Measurements from ENCODE around the gene HMCN1.
"Not testable (repeated sequence)": the region's sequence is repeated elsewhere in the genome, so short reads cannot be mapped to it uniquely, and the experiment has no call there.

Gene HMCN1

DNA sequence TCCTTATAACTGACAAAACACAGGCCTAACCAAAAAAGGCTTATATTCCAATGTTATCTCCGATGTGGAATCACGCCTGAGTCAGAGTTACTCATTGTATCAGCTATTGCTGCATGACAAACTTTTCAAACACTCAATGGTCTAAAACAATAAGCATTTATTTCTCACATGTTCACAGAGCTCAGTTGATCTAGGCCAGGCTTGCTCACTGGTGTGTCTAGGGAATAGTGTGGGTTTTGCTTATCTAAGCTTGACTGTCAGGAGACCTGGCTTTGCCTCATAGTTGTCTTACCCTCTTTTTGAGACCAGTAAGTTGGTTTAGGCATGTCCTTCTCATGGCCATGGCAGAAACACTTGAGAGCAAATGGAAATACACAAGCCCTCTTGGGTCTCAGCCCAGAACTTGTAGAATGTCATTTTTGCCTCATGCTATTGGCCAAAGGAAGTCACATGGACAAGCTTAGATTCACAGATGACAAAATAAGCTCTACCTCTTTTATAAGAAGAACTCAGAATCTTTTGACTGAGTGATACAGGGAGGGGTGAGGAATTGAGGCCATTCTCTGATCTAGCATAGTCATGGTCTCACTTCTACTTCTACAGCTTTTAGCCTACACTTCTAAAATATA lies 130.8 kb downstream of the HMCN1 start:
- H3K36me3 Mint-ChIP-seq (ENCODE audit: low read depth): no peaks in the 10 kb centered on the region
- ATAC-seq (no peak), DNase-seq (no peak)
- H3K9me3 Mint-ChIP-seq: no peaks in the 10 kb centered on the region
- no peak overlapping the region for H3K27ac Mint-ChIP-seq
- no peak overlapping the region for H3K4me3 Mint-ChIP-seq
- H3K27me3 Mint-ChIP-seq: peaks cover 13% of the 10 kb centered on the region
- no peaks in the 10 kb centered on the region for H3K4me1 Mint-ChIP-seq

DNA sequence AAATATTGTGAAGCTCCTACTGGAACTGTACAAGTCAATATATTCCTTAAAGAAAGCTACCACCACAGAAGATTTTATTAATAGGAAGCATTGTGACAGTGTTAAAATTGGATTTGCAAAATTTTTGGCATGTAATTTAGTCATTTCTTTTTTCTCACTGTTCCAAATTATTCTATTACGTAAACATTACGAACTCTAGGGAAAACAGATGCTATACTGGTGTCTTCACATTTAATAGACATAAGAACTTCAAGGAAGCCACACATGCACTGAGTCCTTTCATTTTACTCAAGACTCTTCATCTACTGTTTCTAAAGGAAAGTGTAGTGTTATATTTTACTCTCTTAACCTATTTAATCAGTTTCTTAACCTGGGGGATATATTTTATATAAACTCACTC lies 135.4 kb downstream of the HMCN1 start:
- Mint-ChIP-seq H3K4me3 (no peak overlapping the region), H3K4me1 (no peaks in the 10 kb centered on the region), H3K27me3 (peaks cover 5% of the 10 kb centered on the region), H3K27ac (no peak overlapping the region), H3K36me3 (ENCODE audit: low read depth) (no peaks in the 10 kb centered on the region), H3K9me3 (no peaks in the 10 kb centered on the region)
- no peak for DNase-seq
- ATAC-seq: no peak

DNA sequence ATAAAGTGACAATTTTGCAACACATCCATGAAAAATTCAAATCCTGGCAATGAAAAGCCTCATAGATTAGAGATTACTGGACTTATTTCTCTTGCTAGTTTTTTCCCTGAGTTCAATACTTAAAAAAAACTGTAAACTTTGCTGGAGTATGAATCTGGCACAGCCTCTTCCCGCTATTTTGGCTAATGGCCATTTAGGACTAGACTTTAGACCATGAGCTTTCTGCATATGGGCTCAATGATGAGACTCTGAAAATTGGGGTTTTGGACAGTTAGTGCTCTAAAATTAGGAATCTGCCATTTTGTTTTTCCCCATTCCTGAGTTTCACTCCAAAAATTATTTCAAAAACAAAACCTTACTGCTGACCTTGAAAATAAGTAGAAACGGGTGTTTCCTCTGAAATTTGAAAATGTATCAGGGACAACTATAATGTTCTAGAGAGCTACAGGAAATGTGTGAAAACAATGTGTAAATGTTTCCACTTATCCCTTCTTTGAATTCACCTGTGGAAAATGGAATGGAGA lies 137.5 kb downstream of the HMCN1 start:
- Mint-ChIP-seq H3K27me3 (peaks cover 5% of the 10 kb centered on the region), H3K9me3 (no peaks in the 10 kb centered on the region), H3K4me1 (no peaks in the 10 kb centered on the region), H3K27ac (no peak overlapping the region), H3K36me3 (ENCODE audit: low read depth) (no peaks in the 10 kb centered on the region), H3K4me3 (no peak overlapping the region)
- DNase-seq (no peak), ATAC-seq (no peak)

DNA sequence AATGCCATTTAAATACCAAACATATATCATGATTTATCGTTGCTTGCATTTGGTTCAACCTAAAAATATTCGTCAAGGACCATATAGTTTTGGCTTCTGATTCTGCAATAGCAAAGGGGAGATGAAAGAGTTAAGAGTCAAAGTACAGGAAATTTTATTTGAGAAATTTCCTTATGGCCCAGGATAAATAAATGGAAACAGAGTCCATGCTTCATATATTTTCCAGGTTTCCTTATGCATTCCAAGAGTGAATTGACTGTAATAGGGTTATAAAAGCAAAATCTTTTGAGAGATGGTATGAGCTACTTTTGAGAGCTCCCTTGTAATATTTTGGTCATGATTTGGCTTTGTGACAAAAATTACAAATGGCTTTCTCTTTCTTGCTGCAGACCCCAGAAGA lies 140.1 kb downstream of the HMCN1 start:
- no peak for DNase-seq
- Mint-ChIP-seq H3K4me3 (no peak overlapping the region), H3K4me1 (no peaks in the 10 kb centered on the region), H3K27me3 (peaks cover 2% of the 10 kb centered on the region), H3K9me3 (no peaks in the 10 kb centered on the region), H3K27ac (no peak overlapping the region), H3K36me3 (ENCODE audit: low read depth) (no peaks in the 10 kb centered on the region)
- no peak for ATAC-seq

DNA sequence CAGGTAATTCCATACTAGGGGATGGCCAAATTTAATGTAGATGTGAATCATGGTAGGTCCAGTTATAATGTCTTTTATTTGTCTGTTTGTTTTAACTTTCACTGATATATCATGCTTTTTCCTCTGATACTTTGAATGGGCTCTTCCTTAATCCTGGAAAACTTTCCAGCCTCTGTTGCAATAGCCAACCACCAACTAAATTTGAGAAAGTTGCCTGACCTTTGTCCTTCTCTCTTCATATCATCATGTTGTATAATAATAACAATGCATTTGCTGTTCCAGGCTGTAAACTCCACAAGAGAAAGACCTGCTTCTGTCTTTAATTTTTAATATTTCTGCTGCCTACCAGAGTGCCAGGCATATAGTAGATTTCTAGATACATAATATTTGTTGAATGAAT lies 146.1 kb downstream of the HMCN1 start:
- H3K9me3 Mint-ChIP-seq: no peaks in the 10 kb centered on the region
- H3K36me3 Mint-ChIP-seq (ENCODE audit: low read depth): no peaks in the 10 kb centered on the region
- no peak for DNase-seq
- no peaks in the 10 kb centered on the region for H3K4me1 Mint-ChIP-seq
- H3K4me3 Mint-ChIP-seq: no peak overlapping the region
- no peak overlapping the region for H3K27ac Mint-ChIP-seq
- no peaks in the 10 kb centered on the region for H3K27me3 Mint-ChIP-seq
- ATAC-seq: no peak

DNA sequence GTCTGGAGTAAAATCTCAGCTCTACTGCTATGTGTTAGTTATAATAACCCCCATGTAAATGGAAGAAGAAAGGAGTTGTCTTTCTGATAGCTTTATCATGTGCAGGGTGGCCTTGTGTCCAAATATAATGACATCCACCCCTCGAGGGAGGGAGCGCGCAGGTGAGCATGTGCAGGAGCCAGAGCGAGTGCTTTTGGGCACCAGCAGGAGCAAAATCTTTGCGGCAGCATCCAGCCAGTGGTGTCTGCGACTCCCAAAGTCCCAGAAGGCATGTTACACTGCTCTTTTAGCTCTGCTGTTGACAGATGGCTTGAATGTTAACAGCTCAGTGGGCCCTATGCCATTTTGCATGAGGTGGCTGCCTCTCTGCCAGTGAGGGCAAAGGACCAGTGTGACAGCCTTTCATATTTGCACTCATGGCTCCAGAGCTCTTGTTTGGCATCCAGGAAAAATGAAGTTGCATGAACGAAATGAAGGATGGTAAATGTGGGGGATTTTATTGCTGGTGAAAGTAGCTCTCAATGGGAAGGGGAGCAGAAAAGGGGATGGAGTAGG lies 146.7 kb downstream of the HMCN1 start:
- H3K27ac Mint-ChIP-seq: no peak overlapping the region
- no peak for ATAC-seq
- DNase-seq: no peak
- no peaks in the 10 kb centered on the region for H3K36me3 Mint-ChIP-seq (ENCODE audit: low read depth)
- no peaks in the 10 kb centered on the region for H3K9me3 Mint-ChIP-seq
- no peak overlapping the region for H3K4me3 Mint-ChIP-seq
- no peaks in the 10 kb centered on the region for H3K4me1 Mint-ChIP-seq
- H3K27me3 Mint-ChIP-seq: no peaks in the 10 kb centered on the region

DNA sequence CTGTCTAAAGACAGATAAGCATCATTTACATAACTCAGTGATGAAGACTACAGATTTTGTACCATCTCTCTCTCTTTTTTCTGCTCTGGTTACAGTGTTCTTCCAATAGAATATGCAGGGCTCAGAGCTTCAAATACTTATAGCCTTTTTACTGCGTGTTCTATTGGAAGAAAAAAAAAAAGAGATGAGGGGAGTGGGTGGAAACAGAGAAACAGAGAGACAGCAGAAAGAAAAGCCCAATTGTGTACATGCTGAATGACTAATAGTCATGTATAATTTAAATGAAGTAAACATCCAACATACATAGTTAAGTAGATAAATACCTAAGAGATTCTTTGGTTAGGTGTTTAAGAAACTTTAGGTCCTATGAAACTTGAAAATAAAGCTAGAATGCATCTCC lies 151.9 kb downstream of the HMCN1 start:
- H3K27me3 Mint-ChIP-seq: no peaks in the 10 kb centered on the region
- ATAC-seq (no peak), DNase-seq (no peak)
- no peaks in the 10 kb centered on the region for H3K9me3 Mint-ChIP-seq
- no peaks in the 10 kb centered on the region for H3K4me1 Mint-ChIP-seq
- no peak overlapping the region for H3K27ac Mint-ChIP-seq
- no peak overlapping the region for H3K4me3 Mint-ChIP-seq
- H3K36me3 Mint-ChIP-seq (ENCODE audit: low read depth): no peaks in the 10 kb centered on the region

DNA sequence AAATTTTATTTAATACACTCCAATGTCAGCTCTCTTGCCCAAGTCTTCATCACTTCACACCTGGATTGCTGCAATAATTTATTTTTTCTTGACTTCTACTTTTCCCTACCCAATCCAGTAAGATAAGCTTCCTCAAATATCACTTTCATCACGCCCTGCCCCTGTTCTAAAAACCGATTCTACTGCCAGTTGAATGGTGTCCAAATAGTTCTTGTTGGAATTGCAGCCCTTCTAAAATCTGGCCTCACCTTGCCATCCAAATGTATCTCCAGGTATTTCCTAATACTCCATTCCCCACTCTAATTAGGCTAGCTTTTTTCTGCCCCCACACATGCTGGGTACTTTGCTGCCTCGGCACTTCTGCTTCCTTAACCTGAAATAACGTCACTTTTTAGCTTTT lies 152.5 kb downstream of the HMCN1 start:
- no peak for ATAC-seq
- no peaks in the 10 kb centered on the region for H3K36me3 Mint-ChIP-seq (ENCODE audit: low read depth)
- no peaks in the 10 kb centered on the region for H3K4me1 Mint-ChIP-seq
- H3K27me3 Mint-ChIP-seq: no peaks in the 10 kb centered on the region
- H3K4me3 Mint-ChIP-seq: no peak overlapping the region
- no peaks in the 10 kb centered on the region for H3K9me3 Mint-ChIP-seq
- no peak for DNase-seq
- no peak overlapping the region for H3K27ac Mint-ChIP-seq

DNA sequence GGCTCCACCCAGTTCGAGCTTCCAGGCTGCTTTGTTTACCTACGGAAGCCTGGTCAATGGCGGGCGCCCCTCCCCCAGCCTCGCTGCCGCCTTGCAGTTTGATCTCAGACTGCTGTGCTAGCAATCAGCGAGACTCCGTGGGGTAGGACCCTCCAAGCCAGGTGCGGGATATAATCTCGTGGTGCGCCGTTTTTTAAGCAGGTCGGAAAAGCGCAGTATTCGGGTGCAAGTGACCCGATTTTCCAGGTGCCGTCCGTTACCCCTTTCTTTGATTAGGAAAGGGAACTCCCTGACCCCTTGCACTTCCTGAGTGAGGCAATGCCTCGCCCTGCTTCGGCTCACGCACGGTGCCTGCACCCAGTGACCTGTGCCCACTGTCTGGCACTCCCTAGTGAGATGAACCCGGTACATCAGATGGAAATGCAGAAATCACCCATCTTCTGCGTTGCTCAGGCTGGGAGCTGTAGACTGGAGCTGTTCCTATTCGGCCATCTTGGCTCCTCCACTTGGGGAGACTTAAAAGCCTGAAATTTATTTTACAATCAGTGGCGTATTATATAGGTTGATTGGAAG lies 158.7 kb downstream of the HMCN1 start:
- not testable (repeated sequence) for DNase-seq; H3K36me3 Mint-ChIP-seq (ENCODE audit: low read depth); H3K4me3 Mint-ChIP-seq; ATAC-seq; H3K27ac Mint-ChIP-seq; H3K27me3 Mint-ChIP-seq; H3K4me1 Mint-ChIP-seq; H3K9me3 Mint-ChIP-seq

DNA sequence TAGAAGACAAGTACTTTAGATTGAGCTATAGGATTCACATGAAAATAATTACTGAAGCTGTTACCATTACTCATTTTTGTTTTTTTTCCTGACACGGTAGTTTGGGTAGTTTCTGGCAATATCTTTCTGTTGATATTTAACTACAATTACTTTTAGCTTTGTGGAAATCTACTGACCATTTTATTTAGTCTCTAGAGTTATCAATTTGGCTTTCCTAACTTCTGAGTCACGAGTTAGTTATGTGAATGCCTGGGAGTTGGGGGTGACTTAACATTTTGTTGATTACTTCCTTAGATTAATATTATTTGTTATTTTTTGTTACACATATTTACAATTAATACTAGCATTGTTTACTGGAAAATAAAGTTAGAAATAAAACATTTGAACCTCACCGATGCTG lies 160.6 kb downstream of the HMCN1 start:
- Mint-ChIP-seq H3K27me3 (no peaks in the 10 kb centered on the region), H3K9me3 (no peaks in the 10 kb centered on the region), H3K36me3 (ENCODE audit: low read depth) (no peaks in the 10 kb centered on the region), H3K4me1 (no peaks in the 10 kb centered on the region), H3K27ac (no peak overlapping the region), H3K4me3 (no peak overlapping the region)
- ATAC-seq (no peak), DNase-seq (no peak)

DNA sequence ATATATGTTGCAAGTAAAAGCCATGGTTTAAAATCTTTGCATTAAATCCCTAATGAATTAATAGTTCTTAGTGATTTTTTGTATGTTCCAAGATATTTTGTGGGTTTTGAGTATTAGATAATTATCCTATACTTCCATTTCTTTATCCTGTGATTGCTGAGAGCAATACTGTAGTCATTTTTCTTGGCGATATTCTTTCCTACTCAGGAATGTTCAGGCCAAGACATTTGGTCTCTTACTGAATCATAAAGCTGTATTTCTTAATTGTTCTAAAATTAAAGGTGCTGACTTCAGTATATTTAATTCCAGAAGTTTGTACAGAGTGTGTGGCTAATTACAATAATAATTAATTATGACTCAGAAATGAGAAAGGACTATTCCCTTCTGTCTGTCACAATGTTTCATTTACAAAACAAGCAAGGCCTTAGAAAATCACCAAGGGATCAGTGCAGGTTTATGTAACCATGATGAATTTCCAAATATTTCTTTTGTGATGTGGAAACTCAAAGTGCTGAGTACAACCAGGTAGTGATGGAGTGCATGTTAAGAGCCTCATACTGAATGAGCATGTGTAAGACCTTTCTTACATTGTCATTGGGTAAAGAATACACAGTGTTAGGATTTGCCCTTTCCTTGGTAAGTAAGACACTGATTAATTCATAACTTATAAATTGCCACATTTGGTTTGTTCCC lies 161.2 kb downstream of the HMCN1 start:
- Mint-ChIP-seq H3K27me3 (peaks cover 3% of the 10 kb centered on the region), H3K36me3 (ENCODE audit: low read depth) (no peaks in the 10 kb centered on the region), H3K27ac (no peak overlapping the region), H3K4me1 (no peaks in the 10 kb centered on the region), H3K9me3 (no peaks in the 10 kb centered on the region), H3K4me3 (no peak overlapping the region)
- no peak for ATAC-seq
- no peak for DNase-seq

DNA sequence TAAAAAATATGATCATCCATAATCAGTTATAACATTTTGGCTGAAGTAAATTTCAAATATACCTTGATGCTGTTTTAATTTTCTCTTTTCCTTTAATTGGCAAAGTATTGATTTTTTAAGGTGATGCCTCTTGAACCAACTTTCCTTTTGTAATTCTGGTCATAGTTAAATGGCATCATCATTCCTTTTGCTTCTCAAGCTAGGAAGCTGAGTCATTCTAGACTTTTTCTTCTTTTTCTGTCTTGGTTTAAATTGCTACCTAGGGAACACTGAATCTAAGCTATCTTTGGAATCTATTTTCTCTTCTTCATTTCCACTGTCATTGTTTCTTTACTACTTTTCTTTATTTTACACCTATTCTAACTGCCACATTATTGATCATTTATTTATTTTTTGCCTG lies 162.7 kb downstream of the HMCN1 start:
- peaks cover 3% of the 10 kb centered on the region for H3K27me3 Mint-ChIP-seq
- no peaks in the 10 kb centered on the region for H3K9me3 Mint-ChIP-seq
- H3K4me1 Mint-ChIP-seq: no peaks in the 10 kb centered on the region
- no peaks in the 10 kb centered on the region for H3K36me3 Mint-ChIP-seq (ENCODE audit: low read depth)
- H3K27ac Mint-ChIP-seq: no peak overlapping the region
- DNase-seq (no peak), ATAC-seq (no peak)
- no peak overlapping the region for H3K4me3 Mint-ChIP-seq

DNA sequence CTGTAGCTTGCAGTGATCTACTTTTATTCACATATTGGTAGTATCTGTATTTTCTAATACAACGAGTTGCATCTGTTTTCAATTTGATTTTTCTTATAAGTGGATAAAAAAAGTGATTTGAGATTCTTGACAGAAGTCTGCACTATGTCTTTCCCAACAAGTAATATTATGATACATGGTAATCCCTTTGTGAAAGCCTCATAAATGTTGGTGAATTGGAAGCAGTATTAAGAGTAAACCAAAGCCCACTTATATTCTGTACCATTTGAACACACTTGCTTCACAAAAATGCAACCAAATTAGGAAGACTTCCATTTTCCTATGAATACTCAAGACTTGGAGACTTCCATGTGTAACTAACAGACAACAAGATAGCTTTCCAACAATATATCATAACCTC lies 172.0 kb downstream of the HMCN1 start:
- H3K4me1 Mint-ChIP-seq: no peaks in the 10 kb centered on the region
- DNase-seq (no peak), ATAC-seq (no peak)
- no peak overlapping the region for H3K27ac Mint-ChIP-seq
- H3K9me3 Mint-ChIP-seq: no peaks in the 10 kb centered on the region
- no peaks in the 10 kb centered on the region for H3K27me3 Mint-ChIP-seq
- no peaks in the 10 kb centered on the region for H3K36me3 Mint-ChIP-seq (ENCODE audit: low read depth)
- H3K4me3 Mint-ChIP-seq: no peak overlapping the region

DNA sequence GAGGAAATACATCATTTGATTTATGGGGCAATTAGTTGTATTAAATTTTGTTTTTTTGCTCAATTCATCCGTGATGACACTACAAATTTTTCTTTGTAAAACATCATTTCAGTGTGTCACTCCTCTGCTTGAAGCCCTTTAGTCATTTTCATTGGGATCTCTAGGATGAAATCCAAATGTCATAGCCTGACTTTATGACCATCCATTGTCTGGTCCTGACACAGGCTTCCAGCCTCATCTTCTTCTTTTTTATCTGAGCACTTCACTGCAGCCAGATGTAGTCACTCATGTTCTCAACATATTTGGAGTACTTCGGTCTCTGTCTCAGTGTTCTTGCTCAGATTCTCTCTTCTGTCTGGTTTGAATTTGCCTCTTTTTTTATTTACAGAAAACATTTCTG lies 173.1 kb downstream of the HMCN1 start:
- H3K27me3 Mint-ChIP-seq: no peaks in the 10 kb centered on the region
- no peak for ATAC-seq
- H3K4me3 Mint-ChIP-seq: no peak overlapping the region

DNA sequence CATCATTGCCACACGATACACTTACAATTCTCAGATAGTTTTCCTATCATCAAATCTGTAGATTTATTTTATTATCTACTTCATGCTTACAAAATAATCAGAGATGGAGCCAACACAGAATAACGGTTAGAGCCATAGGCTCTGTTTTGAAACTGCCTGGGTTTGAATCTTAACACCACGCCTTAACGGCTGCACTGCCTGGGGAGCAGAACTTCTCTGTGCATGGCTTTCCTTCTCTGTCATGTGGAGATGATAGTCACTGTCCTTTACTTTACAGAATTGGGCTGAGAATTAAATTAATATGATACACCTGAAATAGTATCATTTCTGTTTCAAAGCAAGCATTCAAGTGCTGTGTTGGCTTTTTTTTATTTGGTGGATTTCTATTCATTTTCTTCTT lies 177.8 kb downstream of the HMCN1 start:
- Mint-ChIP-seq H3K27ac (no peak overlapping the region), H3K4me1 (no peaks in the 10 kb centered on the region), H3K36me3 (ENCODE audit: low read depth) (no peaks in the 10 kb centered on the region), H3K27me3 (peaks cover 1% of the 10 kb centered on the region), H3K9me3 (no peaks in the 10 kb centered on the region), H3K4me3 (no peak overlapping the region)
- ATAC-seq (no peak), DNase-seq (no peak)

More for the DNA sequence above, 173.1 kb downstream of the HMCN1 start:
- Mint-ChIP-seq H3K9me3 (no peaks in the 10 kb centered on the region), H3K4me1 (no peaks in the 10 kb centered on the region), H3K27ac (no peak overlapping the region), H3K36me3 (ENCODE audit: low read depth) (no peaks in the 10 kb centered on the region)
- no peak for DNase-seq
